Tongue (tissue), 2 donors: Measurements from ENCODE around the gene DHRS11. TPM values are rescaled to one million over a fixed set of nuclear protein-coding genes. Genes with fewer than 3 reads are reported as not detected.

Source experiments
- DNase-seq: peaks from one replicate; pipeline ENCODE4 v3.0.0-alpha.2; 2015
- total RNA-seq: library from RNA; depleted of rRNA; stranded (reverse); fragments of >200 nt; gene quantifications from one replicate; pipeline ENCODE4 v1.2.3, GENCODE V29; 2014

Gene DHRS11
- 7.5 TPM for total RNA-seq

GRCh38 chr17:36591434-36592315, at the start of gene DHRS11:
TSS of gene DHRS11 (plus strand) at chr17:36591879. CDS start at chr17:36592010, 131 bp downstream.
- DNase-seq = peak; percentile 83

- no peak for DNase-seq
These were observed 48.9 kb upstream of the DHRS11 start for GRCh38 chr17:36542755-36543154.

GRCh38 chr17:36544044-36544306, 47.7 kb upstream of the DHRS11 start:
- DNase-seq = peak; percentile 51

- DNase-seq = peak; percentile 97
These were observed 47.2 kb upstream of the DHRS11 start, which contains the start of gene GGNBP2 for GRCh38 chr17:36544307-36545076. TSS of gene GGNBP2 (plus strand) at chr17:36544919. CDS start at chr17:36545725, 806 bp downstream.

GRCh38 chr17:36545077-36545464, 46.6 kb upstream of the DHRS11 start:
- DNase-seq = no peak

- peak; percentile 98 for DNase-seq
These were observed 45.9 kb upstream of the DHRS11 start for GRCh38 chr17:36545465-36546417.

- no peak for DNase-seq
These were observed 45.1 kb upstream of the DHRS11 start for GRCh38 chr17:36546418-36547093.

- DNase-seq = no peak
These were observed 43.9 kb upstream of the DHRS11 start for GRCh38 chr17:36547776-36548175.

- no peak for DNase-seq
These were observed 40.9 kb upstream of the DHRS11 start for GRCh38 chr17:36550491-36551417.

- DNase-seq = no peak
These were observed 38.2 kb upstream of the DHRS11 start for GRCh38 chr17:36553459-36553858.

GRCh38 chr17:36566081-36566480, 25.6 kb upstream of the DHRS11 start:
- DNase-seq = no peak

GRCh38 chr17:36575028-36575427, 16.7 kb upstream of the DHRS11 start:
- DNase-seq = no peak

GRCh38 chr17:36576793-36577192, 14.9 kb upstream of the DHRS11 start:
- no peak for DNase-seq

GRCh38 chr17:36578671-36579070, 13.0 kb upstream of the DHRS11 start:
- DNase-seq = no peak

GRCh38 chr17:36583787-36584186, 7.9 kb upstream of the DHRS11 start:
- no peak for DNase-seq

GRCh38 chr17:36586138-36586537, 5.5 kb upstream of the DHRS11 start:
- DNase-seq = no peak

- no peak for DNase-seq
These were observed 1.6 kb upstream of the DHRS11 start for GRCh38 chr17:36590082-36590481.

GRCh38 chr17:36592316-36592715, 637 bp downstream of the DHRS11 start:
- no peak for DNase-seq

GRCh38 chr17:36592716-36593321, 1.1 kb downstream of the DHRS11 start:
- no peak for DNase-seq

- no peak for DNase-seq
These were observed 2.1 kb downstream of the DHRS11 start for GRCh38 chr17:36593656-36594316.
